Measurements from ENCODE around the gene SLC35F1.

- TF ChIP-seq, protein P1, sequence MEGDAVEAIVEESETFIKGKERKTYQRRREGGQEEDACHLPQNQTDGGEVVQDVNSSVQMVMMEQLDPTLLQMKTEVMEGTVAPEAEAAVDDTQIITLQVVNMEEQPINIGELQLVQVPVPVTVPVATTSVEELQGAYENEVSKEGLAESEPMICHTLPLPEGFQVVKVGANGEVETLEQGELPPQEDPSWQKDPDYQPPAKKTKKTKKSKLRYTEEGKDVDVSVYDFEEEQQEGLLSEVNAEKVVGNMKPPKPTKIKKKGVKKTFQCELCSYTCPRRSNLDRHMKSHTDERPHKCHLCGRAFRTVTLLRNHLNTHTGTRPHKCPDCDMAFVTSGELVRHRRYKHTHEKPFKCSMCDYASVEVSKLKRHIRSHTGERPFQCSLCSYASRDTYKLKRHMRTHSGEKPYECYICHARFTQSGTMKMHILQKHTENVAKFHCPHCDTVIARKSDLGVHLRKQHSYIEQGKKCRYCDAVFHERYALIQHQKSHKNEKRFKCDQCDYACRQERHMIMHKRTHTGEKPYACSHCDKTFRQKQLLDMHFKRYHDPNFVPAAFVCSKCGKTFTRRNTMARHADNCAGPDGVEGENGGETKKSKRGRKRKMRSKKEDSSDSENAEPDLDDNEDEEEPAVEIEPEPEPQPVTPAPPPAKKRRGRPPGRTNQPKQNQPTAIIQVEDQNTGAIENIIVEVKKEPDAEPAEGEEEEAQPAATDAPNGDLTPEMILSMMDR (IDR thresholded peaks at IDR 0.05): no peak
- TF ChIP-seq POLR2A (IDR thresholded peaks at IDR 0.05): no peak
These were observed 406.7 kb downstream of the SLC35F1 start for GRCh38 chr6:118313762-118314161.
